Fibroblast of the aortic adventitia (primary cell): ENCODE measurements around the gene FAM186B. TPM values are rescaled to one million over a fixed set of nuclear protein-coding genes. Genes with fewer than 3 reads are reported as not detected.

Source experiments
- DNase-seq: peaks from one replicate; pipeline ENCODE4 v3.0.0-alpha.2; 2010; ENCODE audit warnings: low read depth
- H3K4me3 ChIP-seq: 2 replicates; pipeline ENCODE4 v1.5.1; 2011; ENCODE audit warnings: low read depth, mild to moderate bottlenecking, control low read depth, low read length, moderate library complexity
- CTCF ChIP-seq: IDR thresholded peaks from 2 replicates; pipeline ENCODE4 v1.5.1; 2011; ENCODE audit warnings: mild to moderate bottlenecking, low read length, control low read depth, inconsistent platforms; ENCODE audit not compliant: insufficient read depth
- total RNA-seq: library from RNA; depleted of rRNA; stranded (reverse); fragments of >200 nt; gene quantifications from 2 replicates; pipeline ENCODE4 v1.2.3, GENCODE V29; 2012; ENCODE audit warnings: low replicate concordance

FAM186B gene
- total RNA-seq, 1 donor = 0.45 TPM

DNA sequence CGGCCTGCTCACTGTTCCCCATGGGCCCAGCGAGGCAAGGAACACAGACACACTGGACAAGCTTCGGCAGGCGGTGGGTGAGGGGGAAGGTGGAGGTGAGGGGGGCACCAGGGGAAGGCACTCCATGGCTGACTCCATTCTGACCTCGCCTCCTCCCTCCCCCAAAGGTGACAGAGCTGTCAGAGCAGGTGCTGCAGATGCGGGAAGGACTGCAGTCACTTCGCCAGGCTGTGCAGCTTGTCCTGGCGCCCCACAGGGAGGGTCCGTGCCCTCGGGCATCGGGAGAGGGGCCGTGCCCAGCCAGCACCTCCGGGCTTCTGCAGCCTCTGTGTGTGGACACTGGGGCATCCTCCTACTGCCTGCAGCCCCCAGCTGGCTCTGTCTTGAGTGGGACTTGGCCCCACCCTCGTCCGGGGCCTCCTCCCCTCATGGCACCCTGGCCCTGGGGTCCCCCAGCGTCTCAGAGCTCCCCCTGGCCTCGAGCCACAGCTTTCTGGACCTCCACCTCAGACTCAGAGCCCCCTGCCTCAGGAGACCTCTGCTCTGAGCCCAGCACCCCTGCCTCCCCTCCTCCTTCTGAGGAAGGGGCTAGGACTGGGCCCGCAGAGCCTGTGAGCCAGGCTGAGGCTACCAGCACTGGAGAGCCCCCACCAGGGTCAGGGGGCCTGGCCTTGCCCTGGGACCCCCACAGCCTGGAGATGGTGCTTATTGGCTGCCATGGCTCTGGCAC is 48.1 kb downstream of the FAM186B start:
- DNase-seq = no peak
- no peak for TF ChIP-seq CTCF
- H3K4me3 ChIP-seq = no peak overlapping the region

- no peak for DNase-seq
- TF ChIP-seq CTCF = no peak
- no peak overlapping the region for H3K4me3 ChIP-seq
These were observed 48.9 kb downstream of the FAM186B start for GRCh38 chr12:49556391-49557186.

GRCh38 chr12:49555631-49556390 is 49.6 kb downstream of the FAM186B start:
- no peak for TF ChIP-seq CTCF
- DNase-seq = no peak
- H3K4me3 ChIP-seq = no peak overlapping the region

GRCh38 chr12:49554266-49554665 is 51.2 kb downstream of the FAM186B start:
- TF ChIP-seq CTCF = no peak
- no peak overlapping the region for H3K4me3 ChIP-seq
- no peak for DNase-seq

DNA sequence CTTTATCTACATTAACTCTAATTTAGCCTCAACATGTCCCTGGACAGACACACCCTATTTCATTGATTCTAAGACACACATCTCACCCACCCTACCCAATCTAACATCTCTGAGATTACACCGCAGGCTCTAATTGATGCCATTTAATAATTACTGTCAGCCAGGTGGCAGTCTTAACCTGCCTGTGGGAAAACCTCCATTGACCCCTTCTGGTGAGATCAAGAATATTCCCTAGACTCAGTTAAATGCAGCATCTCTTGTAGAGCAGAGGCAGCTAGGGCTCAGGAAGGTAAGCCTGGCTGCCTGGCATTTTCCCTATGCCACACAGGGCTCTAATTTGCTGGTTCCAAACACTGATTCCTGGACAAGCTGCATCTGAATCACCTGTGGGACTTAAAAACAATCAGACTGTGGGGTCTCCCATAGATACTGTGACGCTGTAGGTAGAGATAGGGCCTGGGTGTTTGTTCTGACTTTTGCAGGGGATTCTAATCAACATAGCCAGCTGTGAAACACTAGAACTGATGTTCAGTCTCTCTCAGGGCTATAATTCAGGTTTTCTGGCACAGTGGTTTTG is 51.8 kb downstream of the FAM186B start:
- no peak for DNase-seq
- peak; percentile 38 for TF ChIP-seq CTCF
- no peak overlapping the region for H3K4me3 ChIP-seq

DNA sequence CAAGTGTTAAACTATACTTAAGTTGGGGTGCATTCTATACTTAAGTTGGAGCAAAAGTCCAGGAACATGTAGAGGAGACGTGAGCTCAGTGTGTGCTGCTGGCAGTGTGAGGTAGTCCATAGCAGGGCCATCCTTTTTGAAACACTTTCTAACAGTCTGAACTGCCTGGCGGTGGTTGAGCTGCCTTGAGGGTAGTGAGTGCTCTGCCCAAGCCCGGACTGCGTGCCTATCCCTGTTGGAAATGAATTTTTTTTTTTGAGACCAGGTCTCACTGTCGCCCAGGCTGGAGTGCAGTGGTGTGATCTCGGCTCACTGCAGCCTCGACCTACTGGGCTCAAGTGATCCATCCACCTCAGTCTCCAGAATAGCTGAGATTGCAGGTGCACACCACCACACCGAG is 52.5 kb downstream of the FAM186B start:
- no peak for TF ChIP-seq CTCF
- no peak for DNase-seq
- H3K4me3 ChIP-seq = no peak overlapping the region
